ENCODE data around the gene ATG7. TPM values are rescaled to one million over a fixed set of nuclear protein-coding genes. Genes with fewer than 3 reads are reported as not detected.

Gene ATG7
- total RNA-seq, 2 experiments from 2014 or later = 25.9 to 27.0 TPM

DNA sequence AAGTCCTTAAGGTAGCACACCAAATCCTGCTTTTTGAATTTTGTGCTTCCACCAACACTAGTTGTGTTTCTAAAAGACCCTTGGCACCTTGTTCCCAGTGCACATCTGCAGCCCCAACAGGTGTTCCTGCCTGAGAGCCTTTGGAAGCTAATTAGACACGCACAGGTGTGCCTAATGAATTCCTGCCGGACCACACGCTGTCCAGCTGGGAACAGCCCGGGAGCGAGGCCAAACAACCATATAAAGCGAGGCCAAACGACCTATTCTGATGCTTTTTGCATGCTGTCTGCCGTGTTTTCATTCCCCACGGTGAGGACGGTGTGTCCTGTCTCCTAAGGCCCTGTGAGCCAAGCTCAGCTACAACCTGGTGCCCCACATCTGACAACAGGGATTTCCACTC is 99.5 kb downstream of the ATG7 start:
- Mint-ChIP-seq H3K4me3 (no peak overlapping the region), H3K36me3 (ENCODE audit: low read depth) (peaks cover 21% of the 10 kb centered on the region), H3K9me3 (no peaks in the 10 kb centered on the region), H3K4me1 (ENCODE audit: low read depth) (peaks cover 2% of the 10 kb centered on the region), H3K27me3 (ENCODE audit: low read depth) (no peaks in the 10 kb centered on the region), H3K27ac (no peak overlapping the region)
- CTCF ChIA-PET = interaction anchor here (0.6 kb wide), 1 partner anchor 1212 kb away, joined by 3 read pairs; no protein-coding TSS in a partner anchor
- DNase-seq = no peak
- intact Hi-C loops (cut with micrococcal nuclease) = no loop called here

DNA sequence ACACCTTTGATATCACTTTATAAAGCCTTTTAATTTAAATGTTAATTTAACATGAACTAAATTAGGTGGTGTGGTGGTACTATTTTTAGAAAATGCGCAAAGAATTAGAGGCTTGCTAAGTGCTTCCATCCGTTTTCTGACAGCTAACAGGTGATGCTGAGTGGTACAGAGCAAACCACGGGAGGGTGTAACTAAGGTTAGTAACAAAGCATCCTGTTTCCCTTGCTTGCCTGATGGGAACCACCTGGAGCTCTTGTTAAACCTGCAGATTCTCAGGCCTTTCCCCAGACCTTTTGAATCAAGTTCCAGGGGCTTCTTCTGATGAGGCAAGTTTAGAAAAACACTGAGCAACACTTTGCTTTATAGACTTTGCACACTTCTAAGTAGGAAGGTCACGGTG is 101.0 kb downstream of the ATG7 start:
- no peak for DNase-seq
- Mint-ChIP-seq H3K27me3 (ENCODE audit: low read depth) (no peaks in the 10 kb centered on the region), H3K4me3 (no peak overlapping the region), H3K4me1 (ENCODE audit: low read depth) (peaks cover 2% of the 10 kb centered on the region), H3K27ac (no peak overlapping the region), H3K36me3 (ENCODE audit: low read depth) (peaks cover 15% of the 10 kb centered on the region), H3K9me3 (no peaks in the 10 kb centered on the region)
- CTCF ChIA-PET = no interaction called here
- intact Hi-C loops (cut with micrococcal nuclease) = no loop called here

DNA sequence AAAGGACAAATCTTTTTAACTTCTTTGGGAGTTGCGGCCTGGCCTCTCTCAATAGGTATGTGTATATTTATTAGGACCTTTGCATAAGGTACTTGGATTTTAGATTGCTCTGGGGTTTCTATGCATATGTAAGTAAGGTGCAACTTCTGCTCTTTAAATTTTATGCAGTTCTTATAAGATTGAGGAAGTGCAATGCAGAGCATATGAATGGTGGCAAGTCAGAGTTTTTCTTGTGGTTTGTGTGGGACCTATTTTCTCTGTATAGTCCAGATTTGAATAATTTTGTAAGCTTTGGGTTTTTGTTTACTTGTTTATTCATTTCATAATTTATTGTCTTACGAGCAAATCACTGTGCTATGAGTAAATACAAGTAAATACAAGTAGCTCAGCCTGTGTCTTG is 101.5 kb downstream of the ATG7 start:
- Mint-ChIP-seq H3K9me3 (no peaks in the 10 kb centered on the region), H3K27ac (no peak overlapping the region), H3K36me3 (ENCODE audit: low read depth) (peaks cover 14% of the 10 kb centered on the region), H3K4me1 (ENCODE audit: low read depth) (peaks cover 2% of the 10 kb centered on the region), H3K4me3 (no peak overlapping the region), H3K27me3 (ENCODE audit: low read depth) (no peaks in the 10 kb centered on the region)
- CTCF ChIA-PET = no interaction called here
- intact Hi-C loops (cut with micrococcal nuclease) = no loop called here
- DNase-seq = no peak

DNA sequence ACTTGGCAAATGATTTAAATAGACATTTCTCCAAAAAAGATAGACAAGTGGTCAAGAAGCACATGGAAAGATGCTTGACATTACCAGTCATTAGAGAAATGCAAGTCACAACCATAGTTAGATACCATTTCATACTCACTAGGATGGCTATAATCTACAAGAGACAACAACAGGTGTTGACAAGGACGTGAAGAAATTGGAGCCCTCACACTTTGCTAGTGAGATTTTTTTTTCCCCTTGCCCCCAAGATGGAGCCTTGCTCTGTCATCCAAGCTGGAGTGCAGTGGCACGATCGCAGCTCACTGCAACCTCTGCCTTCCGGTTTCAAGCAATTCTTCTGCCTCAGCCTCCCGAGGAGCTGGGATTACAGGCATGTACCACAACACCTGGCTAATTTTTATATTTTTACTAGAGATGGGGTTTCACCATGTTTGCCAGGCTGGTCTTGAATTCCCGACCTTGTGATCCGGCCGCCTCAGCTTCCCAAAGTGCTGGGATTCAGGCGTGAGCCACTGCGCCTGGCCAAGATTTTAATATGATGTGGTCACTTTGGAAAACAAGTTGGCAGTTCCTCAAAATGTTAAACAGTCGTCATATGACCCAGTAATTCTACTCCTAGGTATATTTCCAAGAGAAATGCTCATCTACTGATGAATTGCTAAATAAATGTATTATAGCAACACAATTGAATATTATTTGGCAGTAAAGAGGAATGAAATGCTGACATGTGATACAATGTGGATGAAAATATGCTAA is 103.3 kb downstream of the ATG7 start:
- Mint-ChIP-seq H3K27ac (no peak overlapping the region), H3K4me3 (no peak overlapping the region), H3K36me3 (ENCODE audit: low read depth) (peaks cover 13% of the 10 kb centered on the region), H3K27me3 (ENCODE audit: low read depth) (no peaks in the 10 kb centered on the region), H3K9me3 (no peaks in the 10 kb centered on the region), H3K4me1 (ENCODE audit: low read depth) (peaks cover 2% of the 10 kb centered on the region)
- CTCF ChIA-PET = interaction anchor here (0.6 to 0.9 kb wide), 2 partner anchors 276 to 1241 kb away, joined by 3 read pairs; no protein-coding TSS in a partner anchor
- DNase-seq = no peak
- intact Hi-C loops (cut with micrococcal nuclease) = no loop called here

DNA sequence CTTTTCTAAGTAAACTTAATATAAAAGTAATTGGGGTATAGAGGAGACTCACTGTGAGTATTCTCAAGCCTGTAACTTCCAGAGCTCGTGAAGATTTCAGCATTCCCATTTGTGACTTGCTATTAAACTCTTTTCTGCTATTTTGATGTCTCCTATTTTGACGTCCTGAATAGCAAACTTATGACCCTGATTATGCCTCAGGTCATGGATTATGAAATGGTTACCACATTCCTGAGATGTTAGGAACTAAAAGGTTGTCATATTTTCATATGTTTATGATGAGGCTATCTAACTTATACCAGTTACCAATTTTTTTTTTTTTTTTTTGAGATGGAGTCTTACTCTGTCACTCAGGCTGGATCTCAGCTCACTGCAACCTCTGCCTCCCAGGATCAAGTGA is 105.5 kb downstream of the ATG7 start:
- intact Hi-C loops (cut with micrococcal nuclease) = no loop called here
- Mint-ChIP-seq H3K9me3 (no peaks in the 10 kb centered on the region), H3K4me1 (ENCODE audit: low read depth) (peaks cover under 1% of the 10 kb centered on the region), H3K27ac (no peak overlapping the region), H3K36me3 (ENCODE audit: low read depth) (peaks cover 7% of the 10 kb centered on the region), H3K4me3 (no peak overlapping the region), H3K27me3 (ENCODE audit: low read depth) (no peaks in the 10 kb centered on the region)
- no peak for DNase-seq
- CTCF ChIA-PET = interaction anchor here (0.7 kb wide), 4 partner anchors 17 to 274 kb away, joined by 3 to 5 read pairs (median 3); no protein-coding TSS in a partner anchor

DNA sequence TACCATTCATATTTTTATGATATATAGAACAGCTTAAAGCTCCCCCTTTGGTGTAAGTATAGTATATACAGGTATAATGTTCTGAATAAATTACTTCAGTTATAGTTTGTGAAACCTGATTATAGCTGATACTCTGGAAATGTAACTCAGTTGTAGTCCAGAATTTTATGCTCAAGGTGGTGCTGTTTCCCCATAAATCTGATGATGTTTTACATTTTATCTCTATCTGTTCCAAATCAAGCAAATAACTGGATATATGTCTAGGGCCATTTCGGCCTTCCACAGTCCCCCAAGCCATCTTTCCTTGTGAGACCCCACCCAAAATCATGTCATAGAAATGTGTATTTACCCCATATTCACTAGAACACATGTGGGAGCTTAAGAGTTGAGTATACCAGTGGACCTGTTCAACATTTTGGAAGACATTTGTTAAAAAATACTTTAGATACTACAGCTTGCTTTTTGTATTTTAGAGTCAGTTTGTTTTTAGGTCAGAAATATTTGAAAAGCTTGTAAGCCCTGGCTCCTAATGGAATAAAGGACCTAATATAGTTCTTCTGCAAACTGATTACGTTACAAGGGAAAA is 107.1 kb downstream of the ATG7 start:
- no peak for DNase-seq
- Mint-ChIP-seq H3K4me3 (no peak overlapping the region), H3K36me3 (ENCODE audit: low read depth) (peaks cover 5% of the 10 kb centered on the region), H3K27me3 (ENCODE audit: low read depth) (no peaks in the 10 kb centered on the region), H3K27ac (no peak overlapping the region), H3K4me1 (ENCODE audit: low read depth) (no peaks in the 10 kb centered on the region), H3K9me3 (no peaks in the 10 kb centered on the region)
- CTCF ChIA-PET = interaction anchor here (0.6 to 2.0 kb wide), 11 partner anchors 65 to 425 kb away, joined by 3 to 21 read pairs (median 3); no protein-coding TSS in a partner anchor
- intact Hi-C loops (cut with micrococcal nuclease) = loop anchor here (1.0 kb wide), 3 partner anchors 273 to 456 kb away; no protein-coding TSS in a partner anchor

DNA sequence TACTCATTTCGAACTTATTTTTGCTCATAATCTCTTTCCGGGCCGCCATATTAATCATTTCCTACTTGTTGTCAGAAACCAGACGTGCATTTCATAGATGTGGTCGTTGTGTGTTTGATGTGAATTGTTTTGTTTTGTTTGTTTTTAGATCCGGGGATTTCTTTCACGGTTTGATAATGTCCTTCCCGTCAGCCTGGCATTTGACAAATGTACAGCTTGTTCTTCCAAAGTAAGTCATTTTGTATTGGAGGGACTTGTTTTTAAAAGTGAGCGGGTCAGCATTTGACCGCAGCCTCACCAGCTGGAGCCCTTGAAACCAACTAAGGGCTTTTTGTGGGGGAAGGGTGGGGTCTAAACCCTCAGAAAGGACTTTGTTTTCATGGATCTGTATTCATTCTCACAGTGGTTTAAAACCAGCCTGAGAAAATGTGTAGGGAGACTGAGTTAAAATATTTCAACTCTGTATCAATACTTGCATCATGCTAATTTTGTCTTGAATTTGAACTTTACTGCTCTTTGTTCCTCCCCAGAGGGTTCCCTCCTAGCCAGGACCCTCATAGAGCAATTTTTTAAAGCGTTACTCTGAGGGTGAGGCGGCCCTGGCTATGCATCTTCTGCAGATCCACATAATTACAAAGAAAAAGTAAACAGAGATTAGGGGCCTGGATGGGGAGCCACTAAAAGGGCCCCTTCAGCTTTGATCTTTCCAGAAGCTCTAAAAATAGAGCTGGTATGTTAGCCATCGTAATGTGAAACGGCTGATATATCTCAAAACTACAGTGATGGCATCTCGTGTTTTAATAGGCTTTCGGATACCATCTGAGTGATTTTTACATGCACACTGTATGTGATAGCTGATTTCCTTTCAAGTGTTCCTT is 107.9 kb downstream of the ATG7 start:
- intact Hi-C loops (cut with micrococcal nuclease) = loop anchor here (1.0 kb wide), 3 partner anchors 272 to 455 kb away; no protein-coding TSS in a partner anchor
- Mint-ChIP-seq H3K36me3 (ENCODE audit: low read depth) (peaks cover 5% of the 10 kb centered on the region), H3K4me3 (no peak overlapping the region), H3K27ac (no peak overlapping the region), H3K27me3 (ENCODE audit: low read depth) (no peaks in the 10 kb centered on the region), H3K4me1 (ENCODE audit: low read depth) (no peaks in the 10 kb centered on the region), H3K9me3 (no peaks in the 10 kb centered on the region)
- CTCF ChIA-PET = interaction anchor here (0.8 to 2.0 kb wide), 7 partner anchors 142 to 424 kb away, joined by 3 to 21 read pairs (median 3); no protein-coding TSS in a partner anchor
- DNase-seq = no peak

DNA sequence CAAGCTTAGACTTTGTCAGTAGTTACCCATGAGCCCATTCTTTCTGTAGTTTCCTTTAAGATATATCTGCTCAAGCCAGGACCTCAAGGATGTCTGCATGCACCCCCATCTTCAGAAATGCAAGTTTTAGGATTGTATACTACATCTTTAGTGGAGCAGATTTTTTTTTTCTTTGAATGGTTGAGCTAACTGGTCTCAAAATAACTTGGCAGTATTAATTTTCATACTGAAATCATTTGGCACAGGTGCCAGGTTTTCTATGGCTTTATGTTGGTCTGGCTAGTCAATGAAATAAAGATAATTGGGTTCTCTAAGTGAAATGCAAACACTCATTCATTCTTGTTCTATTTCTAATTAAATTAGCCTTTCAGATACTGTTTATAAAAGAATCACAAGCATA is 108.9 kb downstream of the ATG7 start:
- intact Hi-C loops (cut with micrococcal nuclease) = no loop called here
- DNase-seq = no peak
- CTCF ChIA-PET = interaction anchor here (0.7 kb wide), 1 partner anchor 665 kb away, joined by 3 read pairs; no protein-coding TSS in a partner anchor
- H3K9me3 Mint-ChIP-seq = no peaks in the 10 kb centered on the region
- no peaks in the 10 kb centered on the region for H3K27me3 Mint-ChIP-seq (ENCODE audit: low read depth)
- H3K36me3 Mint-ChIP-seq (ENCODE audit: low read depth) = peaks cover 8% of the 10 kb centered on the region
- no peak overlapping the region for H3K4me3 Mint-ChIP-seq
- no peak overlapping the region for H3K27ac Mint-ChIP-seq
- H3K4me1 Mint-ChIP-seq (ENCODE audit: low read depth) = no peaks in the 10 kb centered on the region

DNA sequence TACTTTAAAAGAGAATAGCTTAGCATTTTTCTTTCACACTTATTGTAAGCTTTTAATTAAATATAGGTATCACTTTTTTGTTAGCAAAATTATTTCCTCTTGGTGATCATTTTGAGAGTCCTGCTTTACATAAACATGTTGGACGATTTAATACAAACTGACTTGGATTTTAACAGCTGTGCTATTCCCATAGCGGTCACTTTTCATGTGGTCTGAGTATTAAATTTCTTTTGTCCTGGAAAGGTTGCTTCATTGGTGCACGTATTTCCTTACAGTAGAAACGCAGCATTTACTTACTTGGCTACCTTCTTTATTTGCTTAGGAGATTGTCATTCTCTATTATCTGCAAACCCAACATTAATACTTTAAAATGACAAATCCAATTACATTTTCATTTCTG is 109.4 kb downstream of the ATG7 start:
- intact Hi-C loops (cut with micrococcal nuclease) = no loop called here
- Mint-ChIP-seq H3K36me3 (ENCODE audit: low read depth) (peaks cover 8% of the 10 kb centered on the region), H3K27ac (no peak overlapping the region), H3K4me1 (ENCODE audit: low read depth) (no peaks in the 10 kb centered on the region), H3K9me3 (no peaks in the 10 kb centered on the region), H3K27me3 (ENCODE audit: low read depth) (no peaks in the 10 kb centered on the region), H3K4me3 (no peak overlapping the region)
- CTCF ChIA-PET = no interaction called here
- no peak for DNase-seq

DNA sequence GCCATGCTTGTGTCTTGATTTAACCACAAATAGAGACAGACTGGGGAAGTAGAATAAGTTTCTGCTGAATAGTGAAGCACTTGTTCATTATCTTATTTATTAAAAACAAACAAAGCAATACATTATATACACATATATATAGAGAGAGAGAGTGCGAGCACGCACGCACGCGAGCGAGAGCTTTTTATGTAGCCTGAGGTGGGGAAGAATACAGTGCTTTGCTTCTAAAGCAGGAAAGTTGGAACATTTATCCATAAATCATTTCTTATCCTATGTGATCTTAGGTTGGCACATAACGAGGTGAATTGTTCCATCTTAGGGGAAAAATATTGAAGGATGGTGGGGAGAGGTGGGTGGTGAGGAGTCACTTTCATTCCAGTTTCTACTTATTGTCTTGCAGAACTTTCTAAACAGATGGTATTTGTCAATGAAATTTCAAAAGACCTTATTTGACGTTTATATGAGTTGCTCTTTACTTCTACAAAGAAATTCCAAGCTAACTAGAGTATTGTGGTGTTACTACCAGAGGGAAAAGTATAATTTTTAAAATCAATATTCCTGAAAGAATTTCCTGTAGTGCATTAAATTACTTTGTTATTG is 110.0 kb downstream of the ATG7 start:
- no peak overlapping the region for H3K4me3 Mint-ChIP-seq
- no peaks in the 10 kb centered on the region for H3K27me3 Mint-ChIP-seq (ENCODE audit: low read depth)
- H3K36me3 Mint-ChIP-seq (ENCODE audit: low read depth) = peaks cover 8% of the 10 kb centered on the region
- no peaks in the 10 kb centered on the region for H3K4me1 Mint-ChIP-seq (ENCODE audit: low read depth)
- CTCF ChIA-PET = no interaction called here
- H3K27ac Mint-ChIP-seq = no peak overlapping the region
- DNase-seq = no peak
- intact Hi-C loops (cut with micrococcal nuclease) = no loop called here
- H3K9me3 Mint-ChIP-seq = no peaks in the 10 kb centered on the region

DNA sequence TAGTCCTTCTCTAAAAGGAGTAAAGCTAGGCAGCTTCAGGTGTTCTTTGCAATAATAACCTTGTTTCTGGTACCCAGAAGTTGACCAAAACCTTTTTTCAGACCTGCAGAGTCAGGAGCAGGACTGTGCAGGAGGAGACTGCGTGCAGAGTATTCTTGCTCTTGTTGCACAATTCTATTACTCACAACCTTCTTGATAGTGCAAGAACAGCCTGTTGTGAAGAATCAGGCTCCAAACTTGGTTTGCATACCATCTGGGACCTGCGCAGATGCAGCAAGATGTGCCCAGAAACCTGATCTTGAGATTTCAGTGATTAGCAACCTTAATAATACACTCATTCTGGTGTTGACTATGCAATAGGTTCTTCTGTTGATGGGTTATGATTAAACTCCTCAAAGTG is 111.9 kb downstream of the ATG7 start:
- Mint-ChIP-seq H3K4me1 (ENCODE audit: low read depth) (no peaks in the 10 kb centered on the region), H3K9me3 (no peaks in the 10 kb centered on the region), H3K27me3 (ENCODE audit: low read depth) (no peaks in the 10 kb centered on the region), H3K27ac (no peak overlapping the region), H3K36me3 (ENCODE audit: low read depth) (peaks cover 8% of the 10 kb centered on the region), H3K4me3 (no peak overlapping the region)
- no peak for DNase-seq
- intact Hi-C loops (cut with micrococcal nuclease) = no loop called here
- CTCF ChIA-PET = no interaction called here

DNA sequence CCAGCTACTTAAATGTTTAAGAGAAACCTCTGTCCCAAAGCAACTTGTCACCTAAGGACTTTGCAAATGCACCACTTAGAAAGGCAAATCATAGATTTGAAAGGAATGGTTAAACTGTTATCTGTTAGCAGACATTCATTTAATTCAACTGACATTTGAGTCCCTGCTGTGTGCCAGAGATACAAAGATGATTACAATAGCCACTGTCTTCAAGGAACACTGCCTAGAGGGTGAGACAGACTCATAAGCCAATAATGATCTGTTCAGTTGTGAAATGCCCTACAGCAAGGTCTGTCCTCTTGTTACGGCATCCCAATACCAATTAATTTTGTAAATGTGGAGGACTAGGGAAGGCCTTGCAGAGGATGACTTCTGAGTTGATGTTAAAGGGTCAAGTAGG is 113.1 kb downstream of the ATG7 start:
- Mint-ChIP-seq H3K4me3 (no peak overlapping the region), H3K36me3 (ENCODE audit: low read depth) (peaks cover 6% of the 10 kb centered on the region), H3K9me3 (no peaks in the 10 kb centered on the region), H3K27me3 (ENCODE audit: low read depth) (no peaks in the 10 kb centered on the region), H3K27ac (no peak overlapping the region), H3K4me1 (ENCODE audit: low read depth) (peaks cover 3% of the 10 kb centered on the region)
- intact Hi-C loops (cut with micrococcal nuclease) = no loop called here
- DNase-seq = no peak
- CTCF ChIA-PET = no interaction called here

Data from activated naive CD4-positive, alpha-beta T cell treated with anti-CD3 and anti-CD28 coated beads for 36 hours (primary cell).